ENCODE data around the gene HTR1A.

The HTR1A gene

DNA sequence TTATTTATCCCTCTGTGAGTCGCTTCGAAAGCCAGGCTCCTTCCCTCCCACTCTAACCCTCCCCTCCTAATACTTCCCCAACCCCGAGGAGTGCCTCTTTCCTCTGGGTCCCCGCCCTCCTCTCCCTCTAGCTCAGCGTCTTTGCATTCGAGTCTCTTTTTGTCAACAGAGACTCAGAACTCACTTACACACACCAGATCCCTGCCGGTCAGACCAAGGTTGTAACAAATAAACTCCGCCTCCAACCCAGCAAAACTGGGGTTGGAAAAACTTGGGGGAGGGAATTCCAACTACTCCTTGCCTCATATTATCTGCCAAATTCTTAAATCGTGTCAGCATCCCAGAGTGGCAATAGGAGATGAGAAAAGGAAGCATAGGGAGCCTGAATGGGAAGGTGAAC is at the start of gene HTR1A:
Gene HTR1A, minus strand, starts transcription at position 167 of the 400 bp plus-strand sequence. CDS start 726 bp downstream, outside the sequence.
- DNase-seq (ENCODE audit: low read depth), result no peak

DNA sequence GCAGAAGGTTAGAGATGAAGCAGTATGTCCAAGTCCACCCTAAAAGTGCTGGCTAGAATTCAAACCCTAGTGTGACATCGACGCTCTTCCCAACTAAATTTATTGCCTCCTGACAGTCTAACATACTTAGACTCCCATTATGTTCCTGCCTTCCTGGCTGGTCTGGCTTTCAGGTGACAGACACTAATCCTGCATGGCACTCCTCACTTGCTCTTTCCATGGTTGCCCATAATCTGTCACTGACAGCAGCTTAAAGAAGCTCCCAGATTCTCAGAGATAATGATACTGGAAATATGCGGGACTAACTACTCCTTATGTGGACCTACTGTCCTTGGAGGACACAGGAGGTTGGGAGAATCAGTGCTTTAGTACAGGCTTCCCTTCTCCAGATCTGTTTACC is 41.7 kb upstream of the HTR1A start:
- no peak for DNase-seq (ENCODE audit: low read depth)

DNA sequence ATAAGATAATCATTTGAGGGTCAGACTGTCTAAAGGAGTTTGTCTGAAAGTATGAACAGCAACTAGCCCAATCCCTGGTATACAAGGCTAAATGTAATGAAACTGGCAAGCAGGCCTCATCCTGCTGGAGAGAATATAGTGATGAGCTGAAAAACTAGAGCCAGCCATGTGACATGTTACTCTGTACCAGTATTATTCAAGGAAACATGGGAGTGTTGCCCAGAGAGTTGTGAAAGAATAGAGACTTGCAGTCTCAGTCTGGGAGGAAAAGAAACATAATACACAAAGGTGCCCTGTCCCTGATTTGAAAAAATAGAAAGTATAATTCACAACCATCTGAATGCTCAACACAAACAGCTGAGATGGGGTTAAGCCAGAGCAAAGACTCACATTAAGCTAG is 37.9 kb upstream of the HTR1A start:
- no peak for DNase-seq (ENCODE audit: low read depth)

DNA sequence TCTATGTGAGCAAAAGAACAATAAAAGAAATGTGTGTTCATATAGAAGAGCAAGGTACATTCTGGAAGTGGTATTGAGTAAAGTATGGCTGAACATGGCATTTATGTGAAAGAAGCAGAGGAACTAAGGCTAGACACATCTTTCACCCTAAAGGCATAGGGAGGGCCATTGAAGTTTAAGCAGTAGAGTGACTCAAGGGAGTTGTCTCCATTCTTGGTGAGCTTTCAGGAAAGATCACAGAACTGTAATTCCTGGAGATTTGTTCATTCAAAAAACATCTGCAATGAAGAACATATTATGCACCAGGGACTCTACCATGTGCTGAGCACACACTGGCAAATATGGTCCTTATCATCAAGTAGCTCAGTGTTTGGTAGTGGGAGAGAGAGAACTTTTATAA is 24.8 kb upstream of the HTR1A start:
- DNase-seq (ENCODE audit: low read depth), result no peak

DNA sequence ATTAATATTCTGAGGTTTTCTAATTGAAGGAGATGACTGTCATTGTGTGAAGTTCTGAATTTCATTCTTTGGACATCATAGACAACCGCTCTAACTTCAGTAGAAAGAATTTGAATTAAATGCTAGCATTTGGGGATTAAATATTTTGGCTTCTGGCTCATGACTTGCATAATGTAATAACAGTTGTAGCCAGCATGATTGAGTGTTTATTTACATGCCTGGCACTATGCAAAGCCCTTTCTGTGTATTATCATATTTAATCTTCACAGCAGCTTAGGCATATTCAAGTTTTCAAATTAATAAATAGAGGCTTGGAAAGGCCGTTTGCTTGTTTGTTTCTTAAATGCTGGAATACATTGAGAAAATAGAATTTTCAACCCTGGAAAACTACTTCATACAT is 19.6 kb upstream of the HTR1A start:
- DNase-seq (ENCODE audit: low read depth), result no peak

DNA sequence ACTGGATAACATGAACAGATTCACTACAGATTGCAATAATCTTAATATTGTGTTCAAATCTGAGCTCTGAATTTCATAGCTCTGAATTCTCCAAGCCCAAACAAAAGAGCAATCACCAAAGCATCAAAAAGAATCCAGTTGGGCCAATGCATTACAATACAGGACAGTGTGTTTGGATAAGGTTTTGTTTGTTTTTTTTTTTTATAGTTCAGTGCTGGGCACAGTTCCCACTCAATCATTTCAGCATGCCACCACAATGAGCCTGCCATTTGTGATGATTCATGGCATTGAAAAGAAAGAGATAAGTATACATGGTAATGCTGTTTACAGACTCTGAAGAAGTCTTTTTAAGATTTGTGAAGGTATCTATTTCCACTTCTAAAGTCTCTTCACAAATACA is 1.7 kb upstream of the HTR1A start:
- no peak for DNase-seq (ENCODE audit: low read depth)

DNA sequence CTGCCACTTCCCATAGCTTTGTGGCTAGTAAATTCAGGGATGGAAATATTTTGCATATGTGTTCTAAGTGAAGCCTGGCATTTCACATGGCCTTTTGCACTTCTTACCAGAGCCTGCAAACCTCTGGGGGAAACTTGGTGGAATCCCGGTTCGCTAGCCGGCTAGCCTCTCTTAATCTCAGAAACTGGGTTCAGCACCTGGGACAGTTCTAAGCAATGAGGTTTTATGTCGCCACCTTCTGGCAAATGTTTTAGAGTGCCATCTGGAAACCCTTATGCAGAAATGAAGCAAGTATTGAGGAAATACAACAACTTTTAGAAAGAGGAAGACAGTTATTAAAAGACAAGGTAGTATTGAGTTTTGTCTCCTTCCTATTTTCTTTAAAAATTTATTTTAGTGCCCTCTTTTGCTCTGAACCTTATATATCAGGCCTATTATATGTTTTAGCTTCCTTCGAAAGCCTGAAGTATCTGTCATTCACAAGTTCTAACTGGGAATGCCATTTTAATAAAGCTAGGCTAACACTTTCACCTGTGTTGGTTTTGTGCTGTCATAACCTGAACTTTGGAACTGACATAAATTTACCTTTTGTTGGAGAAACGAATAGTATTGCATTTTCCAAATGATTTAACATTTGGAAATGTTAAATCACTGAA is 963 bp upstream of the HTR1A start:
- DNase-seq (ENCODE audit: low read depth), result no peak

DNA sequence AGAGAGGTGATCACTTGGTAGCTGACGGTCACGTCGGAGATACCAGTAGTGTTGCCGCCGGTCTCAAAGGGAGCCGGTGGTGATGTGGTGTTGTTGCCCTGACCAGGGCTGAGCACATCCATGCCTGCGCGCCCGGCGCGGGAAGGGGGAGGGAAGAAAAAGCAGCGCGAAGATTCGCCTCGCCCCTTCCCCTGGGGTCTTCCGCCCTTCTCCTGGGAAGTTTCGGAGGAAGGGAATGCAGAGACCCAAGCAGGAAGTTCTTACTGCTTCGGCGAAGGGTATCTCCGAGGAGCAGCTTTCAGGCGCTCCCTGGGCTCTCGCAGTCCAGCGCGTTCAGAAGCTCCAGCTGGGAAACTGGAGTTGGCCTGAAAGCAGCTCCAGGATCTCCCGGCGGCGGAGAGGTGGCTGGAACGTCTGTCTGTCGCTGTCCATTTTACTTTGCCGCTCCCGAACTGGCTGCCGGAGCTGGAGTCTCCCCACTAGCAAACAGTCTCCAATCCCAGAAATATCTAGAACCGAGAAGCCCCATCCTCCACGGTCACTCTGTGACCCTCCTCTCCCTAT is 565 bp downstream of the HTR1A start:
- no peak for DNase-seq (ENCODE audit: low read depth)

DNA sequence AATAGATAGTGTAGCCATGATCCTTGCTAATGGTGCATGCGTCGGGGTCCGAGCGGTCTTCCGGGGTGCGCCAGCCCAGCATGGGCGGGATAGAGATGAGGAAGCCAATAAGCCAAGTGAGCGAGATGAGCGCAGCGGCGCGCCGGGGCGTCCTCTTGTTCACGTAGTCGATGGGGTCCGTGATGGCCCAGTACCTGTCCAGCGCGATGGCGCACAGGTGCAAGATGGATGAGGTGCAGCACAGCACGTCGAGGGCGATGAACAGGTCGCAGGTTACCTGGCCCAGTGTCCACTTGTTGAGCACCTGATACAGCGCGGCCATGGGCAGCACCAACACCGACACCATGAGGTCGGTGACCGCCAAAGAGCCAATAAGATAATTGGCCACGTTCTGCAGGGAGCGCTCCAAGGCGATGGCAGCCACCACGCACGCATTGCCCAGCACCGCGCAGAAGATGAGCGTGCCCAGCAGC is 1.1 kb downstream of the HTR1A start:
- no peak for DNase-seq (ENCODE audit: low read depth)

DNA sequence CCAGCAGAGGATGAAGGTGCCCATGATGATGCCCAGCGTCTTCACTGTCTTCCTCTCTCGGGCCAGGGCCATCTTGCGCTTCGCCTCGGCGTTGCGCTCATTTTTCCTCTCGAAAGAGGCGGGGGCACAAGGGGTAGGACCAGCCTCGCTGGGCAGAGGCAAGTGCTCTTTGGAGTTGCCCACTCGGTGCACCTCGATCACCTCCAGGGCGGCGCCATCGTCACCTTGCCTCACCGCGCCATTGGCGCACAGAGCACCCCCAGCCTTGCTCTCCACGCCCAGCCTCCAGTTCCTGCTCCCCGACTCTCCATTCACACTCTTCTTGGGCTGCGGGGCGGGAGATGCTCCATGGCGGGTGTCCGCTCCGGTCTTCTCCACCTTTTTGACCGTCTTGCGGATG is 1.6 kb downstream of the HTR1A start:
- DNase-seq (ENCODE audit: low read depth), result no peak

DNA sequence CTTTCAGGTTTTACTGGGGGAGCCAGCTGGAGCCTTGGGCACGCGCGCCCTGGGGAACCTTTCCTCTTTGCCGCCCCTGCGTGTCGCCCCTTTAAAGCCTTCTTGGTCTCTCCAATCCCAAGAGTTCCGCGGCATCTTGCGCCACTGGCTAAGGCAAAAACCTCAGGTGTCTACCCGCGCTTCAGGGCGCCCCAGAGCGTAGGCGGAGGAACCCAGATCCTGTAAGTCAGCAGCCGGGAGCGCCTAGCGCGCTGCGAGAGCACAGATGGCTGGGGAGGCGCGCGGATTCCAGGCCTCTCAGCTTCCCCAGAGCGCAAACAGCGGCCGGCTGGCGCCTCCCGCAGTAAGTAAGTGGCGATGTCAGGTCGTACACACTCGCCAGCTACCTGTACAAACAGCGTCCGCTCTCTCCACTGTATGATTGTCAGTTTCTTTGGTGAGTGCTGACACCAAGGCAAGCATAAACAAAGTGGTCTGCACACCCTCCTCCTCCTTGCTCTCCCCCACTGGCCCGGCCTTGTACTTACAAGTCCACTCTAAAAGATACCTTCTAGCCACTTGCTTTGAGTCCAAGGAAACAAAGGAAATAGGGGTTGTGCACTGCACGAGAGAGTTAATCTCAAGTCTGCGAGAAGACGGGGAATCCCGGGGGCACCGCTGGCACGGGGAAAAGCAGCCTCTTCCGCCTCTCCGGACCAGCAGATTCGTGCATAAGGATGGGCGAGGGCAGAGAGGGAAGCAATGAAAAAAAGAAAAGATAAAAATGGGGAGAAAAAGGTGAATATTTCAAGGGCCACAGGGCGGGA is 2.9 kb downstream of the HTR1A start:
- DNase-seq (ENCODE audit: low read depth), result no peak

DNA sequence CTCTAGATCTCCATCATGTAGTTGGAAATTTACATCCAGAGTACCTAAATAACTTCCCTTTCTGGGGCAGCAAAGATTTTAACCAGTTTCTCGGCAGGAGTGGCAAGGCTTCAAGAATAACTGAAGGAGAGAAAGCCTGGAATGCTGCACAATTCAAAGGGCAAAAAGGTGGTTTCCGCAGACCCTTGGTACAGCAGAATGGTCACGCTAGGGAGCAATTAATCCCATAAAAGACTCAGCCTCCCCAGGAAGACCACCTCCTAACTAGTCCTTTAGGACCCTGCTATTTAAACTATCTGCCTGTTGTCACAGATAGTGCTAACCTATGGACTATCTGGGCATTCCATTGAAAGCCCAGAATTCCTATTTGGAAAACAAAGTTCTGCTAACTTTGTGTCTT is 3.6 kb downstream of the HTR1A start:
- DNase-seq (ENCODE audit: low read depth), result no peak

DNA sequence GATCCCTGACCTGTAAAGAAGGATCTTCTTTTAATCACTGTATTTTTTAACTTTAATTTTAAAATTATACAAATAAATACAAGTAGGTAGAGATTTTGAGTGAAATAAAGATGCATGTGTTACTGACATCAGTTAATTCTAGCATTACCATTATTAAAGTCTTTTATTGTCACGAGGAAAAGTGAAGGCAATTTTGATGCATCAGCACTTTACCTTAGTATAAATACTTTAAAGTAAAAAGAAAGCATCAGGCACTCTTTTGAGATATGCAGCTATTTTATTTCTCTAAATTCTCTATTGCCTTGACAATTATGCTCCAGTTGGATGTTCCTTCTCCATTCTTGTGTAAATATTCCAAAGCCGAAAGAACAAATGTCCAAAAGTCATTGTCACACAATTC is 4.6 kb downstream of the HTR1A start:
- no peak for DNase-seq (ENCODE audit: low read depth)

DNA sequence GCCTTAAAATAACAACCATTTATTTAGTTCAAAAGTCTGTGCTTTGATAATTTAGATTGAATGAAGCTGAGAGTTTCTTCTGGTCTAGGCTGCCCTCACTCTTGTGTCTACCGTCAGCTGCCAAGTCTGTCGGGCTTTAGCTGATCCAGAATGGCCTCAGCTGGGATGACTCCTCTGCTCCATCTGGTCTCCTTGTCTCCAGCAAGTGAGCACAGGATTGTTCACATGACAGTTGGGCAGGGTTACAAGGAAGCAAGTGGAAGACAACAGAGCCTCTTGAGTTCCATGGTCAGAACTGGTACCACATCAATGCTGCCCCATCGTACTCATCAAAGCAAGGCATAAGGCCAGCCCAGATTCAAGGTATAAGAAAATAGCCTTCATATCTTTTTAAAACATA is 9.0 kb downstream of the HTR1A start:
- no peak for DNase-seq (ENCODE audit: low read depth)

DNA sequence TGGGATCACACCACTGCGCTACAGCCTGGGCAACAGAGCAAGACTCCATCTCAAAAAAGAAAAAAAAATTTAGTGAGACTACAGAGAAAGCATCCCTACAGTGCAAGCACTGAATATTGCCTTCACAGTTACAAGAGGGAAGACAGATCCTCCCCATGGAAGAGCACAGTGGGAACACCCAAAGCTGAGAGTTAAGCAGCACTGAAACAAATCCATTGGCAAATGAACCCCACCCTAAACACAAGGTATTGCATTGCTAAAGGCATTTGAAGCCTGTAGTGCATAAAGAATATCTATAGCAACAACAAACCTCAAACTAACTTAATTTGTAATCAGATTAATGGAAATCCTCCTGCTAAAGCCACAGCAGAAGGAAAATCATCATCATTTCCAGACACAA is 27.1 kb downstream of the HTR1A start:
- DNase-seq (ENCODE audit: low read depth), result no peak

DNA sequence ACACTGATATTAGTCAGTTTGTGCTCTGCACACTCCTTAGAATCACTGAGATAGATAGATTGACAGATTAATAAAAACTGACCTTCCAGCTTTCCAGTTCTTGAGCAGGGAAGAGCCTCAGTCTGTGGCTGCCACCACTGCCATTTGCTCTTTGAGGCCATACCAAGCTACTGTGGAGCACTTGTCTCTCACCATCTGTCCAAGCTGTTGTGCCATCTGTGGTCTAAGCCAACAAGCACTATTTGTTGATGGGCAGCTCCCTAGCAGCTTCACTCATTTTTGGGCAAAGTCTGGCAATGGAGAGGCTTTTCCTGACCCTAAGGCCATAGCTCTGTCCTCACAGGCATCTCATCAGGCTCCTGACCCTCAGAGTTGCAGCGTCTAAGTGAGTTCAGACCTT is 30.4 kb downstream of the HTR1A start:
- no peak for DNase-seq (ENCODE audit: low read depth)

DNA sequence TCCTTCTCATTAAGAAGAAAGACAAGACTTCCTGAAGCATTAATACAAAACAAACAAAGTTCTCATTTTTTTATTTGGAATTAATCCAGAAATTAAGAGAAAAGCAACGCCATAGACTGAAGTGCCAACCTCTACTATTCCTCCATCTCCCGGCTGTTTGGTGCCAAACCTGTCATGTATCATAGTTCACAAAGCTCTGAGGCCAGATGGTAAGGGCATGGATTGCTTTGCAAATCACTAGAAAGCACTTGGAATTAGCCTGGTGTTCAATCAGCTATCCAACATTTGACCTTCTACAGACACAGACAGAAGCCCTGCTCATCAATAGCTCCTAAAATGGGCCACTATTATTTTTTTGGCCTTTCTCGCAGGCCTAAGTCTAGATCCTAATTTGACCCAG is 33.8 kb downstream of the HTR1A start:
- no peak for DNase-seq (ENCODE audit: low read depth)

DNA sequence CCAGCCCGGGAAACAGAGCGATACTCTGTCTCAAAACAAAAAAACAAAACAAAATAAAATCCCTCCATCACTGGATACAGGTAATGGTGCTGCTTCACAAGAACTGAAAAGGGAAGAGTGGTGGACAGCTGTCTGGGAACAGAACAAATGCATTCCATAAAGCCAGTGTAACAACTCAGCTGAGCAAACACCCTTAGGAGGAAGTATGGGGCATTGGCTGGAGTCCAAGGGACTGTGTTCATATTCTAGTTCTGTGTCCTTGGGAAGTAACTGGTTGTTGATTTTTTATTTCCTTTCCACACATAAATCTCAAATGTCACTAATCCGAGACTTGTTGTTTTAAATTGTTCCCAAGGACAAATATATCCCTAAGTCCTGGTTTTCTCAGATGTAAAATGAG is 38.3 kb downstream of the HTR1A start:
- no peak for DNase-seq (ENCODE audit: low read depth)

DNA sequence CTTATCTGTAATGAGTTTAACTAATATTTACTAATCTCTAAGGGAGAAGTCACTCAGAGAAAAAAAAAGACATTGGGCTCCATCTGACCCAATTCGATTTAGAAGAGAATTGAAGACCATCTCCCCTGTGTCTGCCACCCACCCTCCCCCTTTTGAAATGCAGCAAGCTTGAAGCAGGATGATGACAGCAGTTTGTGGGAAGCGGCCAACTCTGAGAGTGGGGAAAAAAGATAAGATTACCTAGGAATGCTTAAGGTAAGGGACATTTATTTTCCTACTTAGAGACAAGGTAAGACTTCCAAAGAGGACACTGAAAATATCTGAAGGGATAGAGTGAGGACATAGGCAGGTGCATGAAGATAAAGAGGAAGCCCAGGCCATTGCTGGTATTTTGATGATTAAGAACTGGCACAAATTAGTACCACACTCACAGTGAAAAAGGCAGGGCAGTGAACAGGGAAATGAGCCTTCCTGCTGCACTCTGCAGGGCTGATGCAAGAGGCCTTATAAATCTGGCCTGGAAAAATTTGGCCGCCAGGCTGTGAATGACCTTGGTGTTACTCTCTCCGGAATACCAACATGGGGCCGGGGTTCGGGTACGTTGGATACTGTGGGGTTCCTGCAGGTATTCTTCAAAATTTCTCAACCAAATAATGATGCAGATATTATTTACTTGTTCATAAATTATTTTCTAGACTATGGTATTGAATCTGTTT is 42.3 kb downstream of the HTR1A start:
- DNase-seq (ENCODE audit: low read depth), result no peak

DNA sequence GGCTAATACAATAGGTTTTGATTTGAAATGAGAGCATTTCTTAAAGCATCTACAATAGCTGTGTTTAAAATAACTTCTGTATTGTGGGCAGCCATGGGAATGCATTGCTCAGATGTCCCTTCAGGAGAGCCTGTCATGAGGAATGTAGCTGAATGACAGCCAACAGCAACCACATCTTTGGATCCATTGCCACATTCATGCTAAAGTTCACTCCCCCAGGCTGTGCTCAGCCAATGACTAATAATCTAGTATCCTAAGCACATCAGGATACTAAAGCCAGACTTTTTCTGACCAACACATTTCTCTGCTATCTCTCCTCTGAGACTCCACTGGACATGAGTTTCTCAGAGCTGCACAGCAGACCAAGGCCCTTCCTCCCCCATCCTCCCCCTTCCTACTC is 45.5 kb downstream of the HTR1A start:
- DNase-seq (ENCODE audit: low read depth), result no peak

DNA sequence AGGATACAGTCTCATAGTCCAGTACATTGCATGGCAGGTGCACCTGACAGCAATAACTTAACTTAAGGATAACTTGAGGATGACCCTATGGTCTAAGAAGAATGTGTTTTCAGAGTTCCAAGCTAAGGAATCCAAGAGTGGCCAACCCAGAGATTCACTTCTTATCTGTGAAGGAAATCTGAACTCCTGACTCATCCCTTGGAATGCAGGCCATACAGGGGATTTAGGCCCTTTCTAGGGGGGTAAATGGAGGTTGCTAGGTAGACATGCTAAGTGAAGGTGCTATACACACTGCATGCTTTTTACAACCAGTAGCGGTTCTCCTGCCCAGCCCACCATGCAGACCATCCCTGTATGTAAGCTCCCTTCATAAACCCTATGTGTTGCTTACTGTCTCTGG is 50.4 kb downstream of the HTR1A start:
- no peak for DNase-seq (ENCODE audit: low read depth)
